Neural progenitor cell (in vitro differentiated cells): ENCODE measurements around the gene NCF4. TPM values are rescaled to one million over a fixed set of nuclear protein-coding genes. Genes with fewer than 3 reads are reported as not detected.
A peak's percentile ranks its signal among the peaks of the same experiment; 100 is the strongest.

Source experiments
- DNase-seq: peaks from one replicate; pipeline ENCODE4 v3.0.0-alpha.2; 2016; ENCODE audit warnings: low spot score
- H2AFZ ChIP-seq: fragments of 200-600 bp; sonication (generic); replicated peaks from 2 replicates; pipeline ENCODE4 v1.6.1; 2016; ENCODE audit warnings: antibody characterized with exemption
- H3F3A ChIP-seq: fragments of 200-600 bp; sonication (generic); 2 replicates; pipeline ENCODE4 v1.6.1; 2016; ENCODE audit warnings: antibody characterized with exemption, low read depth
- H3K27ac ChIP-seq: fragments of 200-600 bp; sonication (generic); 2 replicates; pipeline ENCODE4 v1.5.1; 2016; ENCODE audit warnings: mild to moderate bottlenecking
- H3K27me3 ChIP-seq: fragments of 200-600 bp; sonication (generic); 2 replicates; pipeline ENCODE4 v1.6.1; 2016; ENCODE audit warnings: mild to moderate bottlenecking, moderate library complexity
- H3K36me3 ChIP-seq: fragments of 200-600 bp; sonication (generic); 2 replicates; pipeline ENCODE4 v1.5.1; 2016
- H3K4me1 ChIP-seq: fragments of 200-600 bp; sonication (generic); 2 replicates; pipeline ENCODE4 v1.6.1; 2016; ENCODE audit warnings: mixed run types
- H3K4me2 ChIP-seq: fragments of 200-600 bp; sonication (generic); 2 replicates; pipeline ENCODE4 v1.6.1; 2016
- H3K4me3 ChIP-seq: fragments of 200-600 bp; sonication (generic); 2 replicates; pipeline ENCODE4 v1.5.1; 2016
- H3K79me2 ChIP-seq: fragments of 200-600 bp; sonication (generic); 2 replicates; pipeline ENCODE4 v1.6.1; 2016; ENCODE audit warnings: low read depth
- H3K9ac ChIP-seq: fragments of 200-600 bp; sonication (generic); 2 replicates; pipeline ENCODE4 v1.6.1; 2016
- H3K9me3 ChIP-seq: fragments of 200-600 bp; sonication (generic); 2 replicates; pipeline ENCODE4 v1.5.1; 2016; ENCODE audit warnings: low read depth
- H4K20me1 ChIP-seq: fragments of 200-600 bp; sonication (generic); 2 replicates; pipeline ENCODE4 v1.6.1; 2016; ENCODE audit warnings: low read depth
- H3K27ac Mint-ChIP-seq: 3 replicates; pipeline ENCODE4 v1.8.0; 2021; ENCODE audit warnings: mixed read lengths
- H3K27me3 Mint-ChIP-seq: 2 replicates; pipeline ENCODE4 v1.8.0; 2022; ENCODE audit warnings: low read depth, mild to moderate bottlenecking, inconsistent platforms, moderate library complexity, mixed read lengths; ENCODE audit not compliant: insufficient read depth
- H3K36me3 Mint-ChIP-seq: 3 replicates; pipeline ENCODE4 v1.8.0; 2021; ENCODE audit warnings: mixed read lengths
- H3K4me1 Mint-ChIP-seq: 3 replicates; pipeline ENCODE4 v1.8.0; 2021; ENCODE audit warnings: mixed read lengths
- H3K4me3 Mint-ChIP-seq: 3 replicates; pipeline ENCODE4 v1.8.0; 2021; ENCODE audit warnings: mild to moderate bottlenecking, moderate library complexity, mixed read lengths
- H3K9me3 Mint-ChIP-seq: 3 replicates; pipeline ENCODE4 v1.8.0; 2020; ENCODE audit warnings: mixed read lengths
- CTCF ChIP-seq: fragments of 200-600 bp; sonication (generic); IDR thresholded peaks from 2 replicates; pipeline ENCODE4 v1.5.1; 2017; ENCODE audit warnings: antibody characterized with exemption, mild to moderate bottlenecking
- EZH2 ChIP-seq: fragments of 200-600 bp; sonication (generic); IDR thresholded peaks from 2 replicates; pipeline ENCODE4 v1.6.1; 2017; ENCODE audit warnings: antibody characterized with exemption, mild to moderate bottlenecking, moderate library complexity
- EZH2phosphoT487 ChIP-seq: fragments of 200-600 bp; sonication (generic); IDR thresholded peaks from 2 replicates; pipeline ENCODE4 v1.6.1; 2017; ENCODE audit warnings: antibody characterized with exemption
- total RNA-seq: library from RNA; depleted of rRNA; stranded (reverse); fragments of >200 nt; gene quantifications from 2 replicates; pipeline ENCODE4 v1.2.3, GENCODE V29; 2015; ENCODE audit warnings: low replicate concordance

The NCF4 gene
- total RNA-seq, 1 donor from 2014 or later = not detected

GRCh38 chr22:36846271-36846670 is 14.5 kb upstream of the NCF4 start:
- Mint-ChIP-seq H3K27me3 (peaks cover 4% of the 10 kb centered on the region), H3K9me3 (no peaks in the 10 kb centered on the region), H3K4me1 (peaks cover 7% of the 10 kb centered on the region), H3K27ac (peak overlapping the region; percentile 62), H3K4me3 (no peak overlapping the region), H3K36me3 (no peaks in the 10 kb centered on the region)
- H4K20me1 ChIP-seq = no peaks in the 10 kb centered on the region
- H2AFZ ChIP-seq = no peak overlapping the region
- H3K4me2 ChIP-seq = no peak overlapping the region
- peaks cover 31% of the 10 kb centered on the region for H3K27me3 ChIP-seq
- no peaks in the 10 kb centered on the region for H3F3A ChIP-seq
- TF ChIP-seq EZH2 = no peak
- no peaks in the 10 kb centered on the region for H3K36me3 ChIP-seq
- no peak overlapping the region for H3K27ac ChIP-seq
- no peak overlapping the region for H3K4me3 ChIP-seq
- H3K9me3 ChIP-seq = no peaks in the 10 kb centered on the region
- DNase-seq = no peak
- no peak overlapping the region for H3K9ac ChIP-seq
- no peaks in the 10 kb centered on the region for H3K4me1 ChIP-seq
- no peaks in the 10 kb centered on the region for H3K79me2 ChIP-seq

DNA sequence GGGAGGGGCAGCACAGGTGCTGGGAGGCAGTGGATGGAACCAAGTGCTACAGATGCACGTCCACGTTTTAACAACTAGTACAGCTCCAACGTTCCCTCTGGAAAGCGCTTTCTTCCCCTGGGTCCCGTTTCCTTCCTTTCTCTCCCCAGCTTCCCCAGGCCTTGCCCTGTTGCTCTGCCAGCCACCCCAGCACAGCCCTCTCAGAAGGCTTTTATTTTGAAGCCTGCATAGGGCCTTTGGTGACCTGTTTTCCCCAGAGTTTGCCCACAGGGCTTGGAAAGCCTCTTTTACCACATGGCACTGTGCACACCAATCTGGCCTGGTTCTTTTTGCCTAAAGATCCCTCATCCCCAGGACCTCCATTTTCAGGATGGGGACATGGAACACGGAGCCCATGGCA is 13.9 kb upstream of the NCF4 start:
- H3K27ac Mint-ChIP-seq = no peak overlapping the region
- Histone ChIP-seq H3K27ac (no peak overlapping the region), H4K20me1 (no peaks in the 10 kb centered on the region), H3K4me2 (no peak overlapping the region), H3K9me3 (no peaks in the 10 kb centered on the region), H3F3A (no peaks in the 10 kb centered on the region), H3K27me3 (peaks cover 31% of the 10 kb centered on the region), H3K36me3 (no peaks in the 10 kb centered on the region), H3K79me2 (no peaks in the 10 kb centered on the region), H3K4me1 (no peaks in the 10 kb centered on the region), H3K9ac (no peak overlapping the region), H3K4me3 (no peak overlapping the region), H2AFZ (no peak overlapping the region)
- no peaks in the 10 kb centered on the region for H3K36me3 Mint-ChIP-seq
- no peaks in the 10 kb centered on the region for H3K9me3 Mint-ChIP-seq
- TF ChIP-seq EZH2 (no peak), CTCF (no peak), EZH2phosphoT487 (no peak)
- H3K27me3 Mint-ChIP-seq = peaks cover 4% of the 10 kb centered on the region
- peaks cover 7% of the 10 kb centered on the region for H3K4me1 Mint-ChIP-seq
- no peak for DNase-seq
- no peak overlapping the region for H3K4me3 Mint-ChIP-seq

DNA sequence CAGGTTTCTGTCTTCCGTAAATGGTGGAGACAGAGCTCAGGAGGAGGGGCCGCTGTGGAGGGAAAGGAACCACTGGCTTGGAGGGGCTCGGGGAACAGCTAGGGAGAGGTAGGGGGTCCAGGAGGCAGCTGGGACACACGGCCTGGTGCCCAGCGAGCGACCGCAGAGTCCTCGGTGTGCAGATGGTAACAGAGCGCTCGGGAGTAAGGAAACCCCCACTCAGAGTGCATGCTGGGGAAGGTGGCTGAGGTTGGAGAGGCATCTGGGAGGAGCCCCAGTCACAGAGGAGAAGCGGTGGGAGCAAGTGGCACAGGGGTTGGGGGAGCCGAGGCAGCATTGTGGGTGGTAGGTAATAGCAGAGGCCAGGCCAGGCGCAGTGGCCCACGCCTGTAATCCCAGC is 10.8 kb upstream of the NCF4 start:
- Mint-ChIP-seq H3K9me3 (no peaks in the 10 kb centered on the region), H3K27ac (peak overlapping the region; percentile 30), H3K27me3 (peaks cover 4% of the 10 kb centered on the region), H3K4me1 (peaks cover 11% of the 10 kb centered on the region), H3K36me3 (no peaks in the 10 kb centered on the region), H3K4me3 (no peak overlapping the region)
- Histone ChIP-seq H3K4me2 (no peak overlapping the region), H3F3A (no peaks in the 10 kb centered on the region), H2AFZ (no peak overlapping the region), H3K4me1 (no peaks in the 10 kb centered on the region), H4K20me1 (no peaks in the 10 kb centered on the region), H3K36me3 (no peaks in the 10 kb centered on the region), H3K9ac (no peak overlapping the region), H3K4me3 (no peak overlapping the region), H3K9me3 (no peaks in the 10 kb centered on the region), H3K27me3 (peaks cover 9% of the 10 kb centered on the region), H3K27ac (no peak overlapping the region), H3K79me2 (no peaks in the 10 kb centered on the region)
- no peak for TF ChIP-seq EZH2phosphoT487
- no peak for TF ChIP-seq EZH2
- no peak for TF ChIP-seq CTCF
- DNase-seq = no peak

DNA sequence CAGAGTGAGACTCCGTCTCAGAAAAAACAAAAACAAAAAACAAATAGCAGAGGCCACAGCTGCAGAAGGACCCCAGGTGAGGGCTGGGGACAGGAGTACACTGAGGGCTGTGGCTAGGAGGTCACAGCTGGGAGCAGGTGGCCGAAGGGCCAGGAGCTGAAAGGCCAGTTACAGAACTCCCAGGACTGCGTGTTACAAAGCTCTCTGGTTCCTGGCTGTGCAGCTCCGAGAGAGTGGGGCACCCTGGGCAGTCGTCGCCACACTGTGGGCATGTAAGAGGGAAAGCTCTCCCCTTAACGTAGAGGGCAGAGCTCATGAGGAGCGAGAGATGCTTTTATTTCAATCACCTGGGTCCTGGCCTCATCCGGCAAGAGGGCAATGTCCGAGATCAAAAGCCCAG is 10.1 kb upstream of the NCF4 start:
- H3K4me1 ChIP-seq = no peaks in the 10 kb centered on the region
- Mint-ChIP-seq H3K36me3 (no peaks in the 10 kb centered on the region), H3K9me3 (no peaks in the 10 kb centered on the region), H3K27ac (no peak overlapping the region), H3K27me3 (peaks cover 4% of the 10 kb centered on the region), H3K4me1 (peaks cover 13% of the 10 kb centered on the region), H3K4me3 (no peak overlapping the region)
- H3K4me2 ChIP-seq = no peak overlapping the region
- H4K20me1 ChIP-seq = no peaks in the 10 kb centered on the region
- no peak overlapping the region for H3K4me3 ChIP-seq
- H3K79me2 ChIP-seq = no peaks in the 10 kb centered on the region
- H3K27ac ChIP-seq = no peak overlapping the region
- no peak for DNase-seq
- no peaks in the 10 kb centered on the region for H3K36me3 ChIP-seq
- H3K9me3 ChIP-seq = no peaks in the 10 kb centered on the region
- H3F3A ChIP-seq = no peaks in the 10 kb centered on the region
- H3K27me3 ChIP-seq = peaks cover 12% of the 10 kb centered on the region
- H3K9ac ChIP-seq = no peak overlapping the region
- H2AFZ ChIP-seq = no peak overlapping the region
- no peak for TF ChIP-seq CTCF
- TF ChIP-seq EZH2 = no peak
- no peak for TF ChIP-seq EZH2phosphoT487
